Activated naive CD8-positive, alpha-beta T cell treated with anti-CD3 and anti-CD28 coated beads for 36 hours (primary cell): ENCODE measurements around the gene REL. TPM values are rescaled to one million over a fixed set of nuclear protein-coding genes. Genes with fewer than 3 reads are reported as not detected.

Experiments
- total RNA-seq, 2 experiments: library from RNA; stranded (reverse); gene quantifications; one replicate each; pipeline ENCODE4 v1.2.3, GENCODE V29; 2021

Gene REL
- total RNA-seq, 2 experiments from 2014 or later, result 61.5 to 62.4 TPM

Other genes with a start within 250 kb of the REL start
- 10 to 100 TPM; 12.5 to 14.6 TPM for gene PAPOLG, start 125.3 kb upstream of the REL start, total RNA-seq
- 10 to 100 TPM; 18.5 to 20.0 TPM for gene PEX13, start 136.1 kb downstream of the REL start, total RNA-seq
- gene PUS10, start 136.7 kb downstream of the REL start, total RNA-seq, result 1 to 10 TPM; 9.5 to 9.7 TPM
- gene SANBR, start 184.3 kb downstream of the REL start, total RNA-seq, result 1 to 10 TPM; 1.7 TPM